IMR-90 (cell line): Measurements from ENCODE around the gene HLX.

Experiments used
- CEBPB ChIP-seq: IDR thresholded peaks from 2 replicates; pipeline ENCODE4 v1.6.1; 2012; ENCODE audit warnings: low read depth, low read length, improper control_type of control experiment
- CHD1 ChIP-seq: IDR thresholded peaks from 2 replicates; pipeline ENCODE4 v1.6.1; 2012; ENCODE audit warnings: low read depth, low read length, improper control_type of control experiment
- CTCF ChIP-seq: conservative IDR thresholded peaks from 2 replicates; pipeline ENCODE4 v1.5.1; 2012; ENCODE audit warnings: mild to moderate bottlenecking, low read depth, low read length, improper control_type of control experiment
- ELK1 ChIP-seq: fragments of 150-350 bp; IDR thresholded peaks from 2 replicates; pipeline ENCODE4 v1.6.1; 2016; ENCODE audit warnings: low read depth, mild to moderate bottlenecking, low read length, moderate library complexity, borderline replicate concordance
- MAFK ChIP-seq: IDR thresholded peaks from 2 replicates; pipeline ENCODE4 v1.6.1; 2012; ENCODE audit warnings: low read depth, low read length, improper control_type of control experiment
- MXI1 ChIP-seq: IDR thresholded peaks from 2 replicates; pipeline ENCODE4 v1.6.1; 2012; ENCODE audit warnings: low read depth, mild to moderate bottlenecking, low read length, moderate library complexity, borderline replicate concordance
- NFE2L2 ChIP-seq: fragments of 150-350 bp; IDR thresholded peaks from 2 replicates; pipeline ENCODE4 v1.6.1; 2016; ENCODE audit warnings: low read depth, mild to moderate bottlenecking, low read length
- POLR2A ChIP-seq: IDR thresholded peaks from 2 replicates; pipeline ENCODE4 v1.6.1; 2012; ENCODE audit warnings: mild to moderate bottlenecking, low read depth, low read length
- RAD21 ChIP-seq: IDR thresholded peaks from 2 replicates; pipeline ENCODE4 v1.6.1; 2012; ENCODE audit warnings: low read length, improper control_type of control experiment
- RFX5 ChIP-seq: IDR thresholded peaks from 2 replicates; pipeline ENCODE4 v1.8.0; 2012; ENCODE audit warnings: low read depth, mild to moderate bottlenecking, low read length, moderate library complexity
- SMC3 ChIP-seq: fragments of 150-350 bp; IDR thresholded peaks from 2 replicates; pipeline ENCODE4 v1.6.1; 2016; ENCODE audit warnings: low read depth, mild to moderate bottlenecking, antibody characterized with exemption, low read length, moderate library complexity

DNA sequence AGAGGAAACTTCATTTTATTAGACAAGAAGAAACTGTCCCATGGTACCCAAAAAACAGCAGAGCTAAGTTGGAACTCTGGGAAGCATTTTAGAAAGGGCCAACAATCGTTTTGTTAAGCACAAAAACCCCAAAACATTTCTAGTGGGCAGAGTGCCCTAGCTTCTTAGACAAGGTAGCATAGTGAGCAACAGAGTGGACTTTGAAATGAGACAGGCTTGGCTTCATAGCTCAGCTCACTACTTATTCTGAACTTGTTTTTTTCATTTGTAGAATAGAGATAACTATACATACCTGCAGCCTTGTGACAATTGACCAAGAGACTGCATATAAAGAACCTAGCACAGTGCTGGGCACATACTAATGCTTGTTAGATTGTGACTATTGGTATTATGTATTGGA lies 50.1 kb downstream of the HLX start:
- TF ChIP-seq MXI1 (no peak), CTCF (no peak), RAD21 (no peak), SMC3 (no peak), MAFK (no peak), POLR2A (no peak), NFE2L2 (no peak), CHD1 (no peak), ELK1 (no peak), RFX5 (no peak), CEBPB (no peak)
